IPS-18c (cell line): ENCODE data around the gene CD83.

Experiments used
- H3K4me3 ChIP-seq: 2 replicates; pipeline ENCODE4 v1.7.0; 2013; ENCODE audit warnings: low read depth, mild to moderate bottlenecking, low read length, moderate library complexity; ENCODE audit not compliant: insufficient read depth
- H3K9me3 ChIP-seq: one replicate; pipeline ENCODE4 v1.6.1; 2013; ENCODE audit warnings: mild to moderate bottlenecking, low read length, moderate library complexity; ENCODE audit not compliant: control insufficient read depth, insufficient read depth

CD83 gene

DNA sequence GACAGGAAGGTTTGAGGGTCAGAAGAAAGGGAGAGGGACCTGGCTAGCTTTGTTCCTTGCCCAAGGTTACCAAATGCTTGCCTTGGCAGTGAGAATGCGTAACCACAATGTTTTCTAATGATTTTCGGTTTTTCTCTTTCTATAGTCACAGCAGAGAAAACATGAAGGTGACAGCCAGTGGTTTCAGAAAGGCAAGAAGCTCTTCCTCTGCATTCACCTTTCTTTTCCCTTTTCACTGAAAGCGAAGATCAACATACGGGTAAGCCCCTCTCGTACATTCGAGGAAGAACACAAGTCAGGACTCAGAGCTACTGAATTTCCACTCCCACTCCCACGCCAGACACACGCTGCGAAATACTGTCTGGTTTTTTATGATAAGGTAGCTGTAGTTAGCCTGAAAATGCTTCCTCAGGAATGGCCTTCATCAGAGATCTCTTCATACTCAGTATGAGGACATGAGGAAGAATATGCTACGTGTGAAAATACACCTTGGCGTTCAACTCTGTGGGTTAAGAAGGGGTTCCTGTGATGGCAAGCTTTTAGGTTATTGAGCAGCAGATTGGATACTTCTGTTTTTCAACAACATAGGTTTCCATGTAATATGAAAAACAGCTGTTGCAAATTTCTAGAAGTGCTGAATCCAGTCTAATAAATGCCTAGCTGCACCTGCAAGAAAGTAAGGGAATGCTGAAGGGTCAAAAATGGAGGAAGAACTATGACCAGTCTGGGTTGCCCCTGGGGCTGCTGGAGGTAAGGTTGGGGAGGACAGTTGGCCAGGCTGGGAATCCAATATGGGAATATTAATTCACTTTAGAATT is 7.4 kb upstream of the CD83 start:
- Histone ChIP-seq H3K9me3 (peaks cover 7% of the 10 kb centered on the region), H3K4me3 (no peak overlapping the region)

DNA sequence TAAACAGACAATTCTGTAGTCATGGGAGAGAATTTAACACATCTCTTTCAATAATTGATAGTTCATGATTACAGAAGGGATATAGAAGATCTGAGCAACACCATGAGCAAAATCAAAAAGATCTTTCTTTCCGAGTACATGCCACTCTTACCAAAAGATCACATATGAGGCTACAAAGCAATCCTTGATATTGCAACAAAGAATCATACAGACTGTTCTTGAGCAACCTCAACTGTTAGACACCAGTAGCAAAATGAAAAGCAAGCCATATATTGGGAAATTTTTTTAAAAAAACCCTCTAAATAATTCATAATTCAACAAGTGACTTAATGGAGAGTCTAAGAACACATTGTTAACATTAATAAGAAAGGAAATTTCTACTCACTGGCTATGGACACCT is 3.6 kb upstream of the CD83 start:
- Histone ChIP-seq H3K4me3 (no peak overlapping the region), H3K9me3 (no peaks in the 10 kb centered on the region)

DNA sequence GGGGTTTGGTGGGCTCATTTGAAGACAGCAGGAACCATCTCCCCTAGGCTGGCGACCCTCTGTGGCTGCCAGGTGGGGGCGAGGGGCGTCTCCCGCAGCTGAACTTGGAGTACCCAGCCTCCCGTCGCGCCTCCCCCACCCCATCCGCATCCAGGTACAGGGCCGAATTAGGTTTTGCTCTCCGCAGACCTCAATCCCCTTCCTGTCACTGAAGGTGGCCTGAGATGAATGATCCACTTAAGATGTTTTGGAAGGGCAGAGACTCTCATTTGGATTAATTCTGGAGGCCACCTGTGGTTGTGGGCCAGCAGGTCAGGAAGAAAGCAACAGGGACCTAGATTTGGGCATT is 493 bp downstream of the CD83 start:
- H3K9me3 ChIP-seq = no peaks in the 10 kb centered on the region
- H3K4me3 ChIP-seq = peak overlapping the region; percentile 68

DNA sequence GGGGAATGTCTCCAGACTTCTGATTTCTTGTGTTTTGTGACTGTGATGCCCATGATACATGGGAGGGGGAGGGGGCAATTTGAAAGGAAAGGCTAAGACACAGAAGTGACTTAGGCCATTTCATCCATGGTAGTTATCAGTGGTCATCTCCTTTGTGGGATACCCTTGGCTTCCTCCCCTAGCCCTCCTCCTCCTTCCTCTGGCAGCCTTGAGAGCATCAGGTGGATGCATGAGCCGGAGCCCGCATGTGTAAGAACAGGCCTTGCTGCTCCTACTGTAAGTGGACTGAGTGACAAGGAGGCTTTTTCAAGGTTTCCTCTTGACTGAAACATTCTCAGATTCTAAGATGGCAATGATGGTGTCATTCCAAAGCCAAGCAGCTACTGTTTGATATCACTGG is 874 bp downstream of the CD83 start:
- peak overlapping the region; percentile 15; the same call in 1 of the 2 replicates for H3K4me3 ChIP-seq
- no peaks in the 10 kb centered on the region for H3K9me3 ChIP-seq

DNA sequence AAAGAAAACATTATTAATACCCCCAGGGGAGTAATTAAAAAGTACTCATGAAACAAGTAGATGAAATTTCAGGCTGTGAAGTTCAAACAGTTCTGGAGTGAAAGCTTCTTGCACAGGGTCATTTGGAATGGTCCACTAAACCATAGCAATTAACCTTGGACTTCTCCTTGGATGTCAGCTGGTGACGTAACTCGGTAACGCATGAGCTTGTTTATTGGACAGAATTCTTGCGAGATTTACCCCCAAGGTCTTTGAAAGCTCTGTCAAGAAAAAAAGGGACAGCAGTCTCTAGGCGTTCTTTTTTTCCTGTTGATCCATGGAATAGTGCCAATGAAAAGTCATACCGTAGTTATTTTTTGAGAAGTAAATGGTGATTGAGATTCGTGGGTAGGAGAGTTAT is 2.2 kb downstream of the CD83 start:
- no peak overlapping the region for H3K4me3 ChIP-seq
- H3K9me3 ChIP-seq = no peaks in the 10 kb centered on the region

DNA sequence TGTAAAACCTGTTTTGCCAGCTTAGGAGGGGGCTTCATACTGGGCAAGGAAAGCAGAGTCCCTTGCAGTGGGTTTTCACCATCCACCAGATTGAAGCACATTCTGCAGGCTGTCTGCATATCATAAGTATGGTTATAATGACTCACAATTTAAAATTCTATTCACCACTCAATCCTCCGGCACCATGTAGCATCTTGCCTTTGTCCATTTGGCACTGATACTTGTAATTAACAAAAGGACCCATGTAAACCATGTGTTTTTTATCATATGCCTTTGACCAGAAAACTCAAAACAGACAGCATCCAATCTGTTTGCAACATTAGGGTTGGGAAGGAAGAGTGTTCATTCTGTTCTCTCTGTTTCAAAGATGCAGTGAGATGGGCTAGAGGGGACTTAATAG is 3.0 kb downstream of the CD83 start:
- Histone ChIP-seq H3K9me3 (no peaks in the 10 kb centered on the region), H3K4me3 (no peak overlapping the region)

DNA sequence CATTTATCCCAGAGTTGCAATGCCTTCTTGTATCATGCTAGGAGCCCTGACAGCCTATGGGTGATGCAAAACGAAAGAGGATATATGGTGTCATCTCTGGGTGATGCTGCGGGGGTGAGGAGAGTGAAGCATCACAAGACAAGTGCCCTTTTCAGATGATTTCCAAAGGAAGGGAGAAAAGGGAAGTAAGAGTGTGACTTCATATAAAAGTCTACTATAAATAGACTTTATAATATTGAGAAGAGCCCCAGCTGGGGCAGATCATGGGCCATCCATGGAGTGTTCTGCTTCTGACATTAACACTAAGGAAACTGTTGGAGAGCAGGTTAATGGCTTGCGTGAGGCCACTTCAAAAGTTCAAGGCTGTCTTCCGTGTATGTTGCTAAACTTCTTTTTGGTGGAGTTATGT is 4.4 kb downstream of the CD83 start:
- no peaks in the 10 kb centered on the region for H3K9me3 ChIP-seq
- no peak overlapping the region for H3K4me3 ChIP-seq

DNA sequence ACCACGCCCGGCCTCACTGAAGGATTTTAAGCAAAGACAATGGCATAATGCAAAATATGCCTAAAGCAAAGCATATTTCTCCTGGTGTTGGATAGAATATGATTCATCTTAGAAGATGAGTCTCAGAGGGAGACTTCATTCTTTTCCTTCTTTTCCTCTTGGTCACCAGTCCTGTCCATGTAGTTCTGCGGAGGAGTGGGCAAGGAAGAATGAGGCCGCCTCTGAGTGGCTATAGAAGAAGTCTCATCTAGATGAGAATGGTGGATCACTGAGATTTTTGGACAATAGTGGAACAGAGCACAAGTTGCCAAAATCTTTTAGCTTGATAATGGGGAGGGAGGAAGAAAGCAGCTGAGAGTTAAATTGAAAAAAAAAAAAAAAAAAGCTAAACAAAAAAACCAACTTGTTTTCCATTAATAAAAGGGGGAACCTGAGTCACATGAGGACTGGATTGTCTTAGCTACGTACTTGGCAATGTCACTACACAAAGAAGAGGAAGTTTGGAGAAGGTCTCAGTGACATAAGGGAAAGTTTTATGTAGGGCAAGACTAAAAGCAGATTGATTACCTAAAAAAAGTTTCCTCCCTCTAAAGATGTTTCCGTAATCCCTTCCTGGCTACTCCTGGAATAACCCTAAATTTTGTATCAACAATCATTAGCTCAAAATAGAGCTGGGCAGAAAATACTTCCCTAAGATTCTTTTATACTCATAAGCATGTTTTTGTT is 6.0 kb downstream of the CD83 start:
- Histone ChIP-seq H3K4me3 (no peak overlapping the region), H3K9me3 (no peaks in the 10 kb centered on the region)

DNA sequence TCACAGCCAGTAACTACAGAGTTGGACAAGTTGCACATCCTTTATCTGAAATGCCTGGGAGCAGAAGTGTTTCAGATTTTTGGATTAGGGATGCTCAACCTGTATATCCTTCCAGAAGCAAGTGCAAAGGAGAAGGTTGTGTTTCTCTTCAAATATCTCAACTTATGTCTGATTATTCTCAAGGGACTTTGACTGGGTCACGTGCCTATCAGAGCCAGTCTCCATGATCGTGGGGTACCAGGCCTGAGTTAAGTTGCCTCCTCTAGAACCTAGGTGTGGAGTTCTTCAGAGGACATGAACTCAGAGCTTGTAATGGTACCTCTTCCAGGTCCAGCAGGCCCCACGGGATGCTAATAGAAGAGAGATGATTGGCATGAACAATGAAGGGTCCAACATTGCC is 7.8 kb downstream of the CD83 start:
- H3K9me3 ChIP-seq = no peaks in the 10 kb centered on the region
- no peak overlapping the region for H3K4me3 ChIP-seq

DNA sequence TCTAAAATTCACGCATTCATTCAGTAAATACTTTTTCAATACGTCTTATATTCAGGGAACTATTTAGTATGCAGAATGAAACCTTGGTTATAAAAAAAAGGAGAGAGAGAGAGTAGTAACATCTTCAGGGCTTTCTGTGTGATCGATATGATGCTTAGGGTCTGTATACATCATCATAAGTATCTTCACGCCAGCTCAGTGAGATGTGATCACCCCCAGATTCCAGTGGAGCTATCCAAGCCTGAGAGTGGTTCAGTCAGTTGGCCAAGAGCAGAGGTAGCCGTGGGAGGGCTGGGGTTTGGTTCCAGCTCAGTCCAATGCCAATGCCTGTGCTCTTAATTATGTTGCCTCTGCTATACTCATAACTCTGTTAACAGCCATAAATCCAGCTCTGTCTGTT is 8.6 kb downstream of the CD83 start:
- H3K4me3 ChIP-seq = no peak overlapping the region
- H3K9me3 ChIP-seq = no peaks in the 10 kb centered on the region

DNA sequence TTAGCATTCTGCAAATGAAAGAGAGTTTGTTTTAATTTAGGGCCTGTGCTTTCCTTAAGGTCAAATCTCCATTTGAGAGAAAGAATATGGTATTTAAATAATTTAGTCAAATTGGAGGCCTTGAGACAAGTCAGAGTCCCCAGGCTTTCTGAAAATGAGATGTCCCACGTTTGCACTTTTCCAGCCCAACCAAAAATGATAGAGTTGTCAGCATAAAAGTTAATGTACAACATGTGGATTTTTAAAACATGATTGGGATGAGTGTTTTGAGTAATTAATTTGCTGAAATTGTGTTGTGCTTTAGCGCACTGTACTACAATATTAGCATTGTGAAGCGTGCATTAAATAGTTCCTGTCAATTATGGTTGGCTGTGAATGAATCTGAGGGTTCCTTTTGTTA is 10.0 kb downstream of the CD83 start:
- H3K9me3 ChIP-seq = no peaks in the 10 kb centered on the region
- no peak overlapping the region for H3K4me3 ChIP-seq

DNA sequence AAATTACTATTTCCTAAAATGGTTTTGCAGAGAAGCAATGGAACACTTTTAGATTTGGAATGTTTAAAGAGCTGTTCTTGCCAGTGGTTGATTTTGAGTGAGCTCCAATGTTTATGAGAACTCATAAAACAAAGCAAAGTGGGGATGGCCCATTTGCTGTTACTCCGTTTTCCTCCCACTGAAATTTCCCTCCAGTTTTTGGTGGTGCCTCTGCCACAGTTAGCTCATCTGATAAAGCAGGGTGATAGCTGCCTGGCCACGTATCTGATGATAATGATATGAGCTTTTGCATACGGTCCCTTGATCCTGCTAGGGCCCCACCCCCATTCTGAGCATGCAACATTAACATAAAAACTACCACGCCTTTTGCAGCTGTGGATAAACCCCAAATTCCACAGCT is 10.4 kb downstream of the CD83 start:
- Histone ChIP-seq H3K4me3 (no peak overlapping the region), H3K9me3 (no peaks in the 10 kb centered on the region)

DNA sequence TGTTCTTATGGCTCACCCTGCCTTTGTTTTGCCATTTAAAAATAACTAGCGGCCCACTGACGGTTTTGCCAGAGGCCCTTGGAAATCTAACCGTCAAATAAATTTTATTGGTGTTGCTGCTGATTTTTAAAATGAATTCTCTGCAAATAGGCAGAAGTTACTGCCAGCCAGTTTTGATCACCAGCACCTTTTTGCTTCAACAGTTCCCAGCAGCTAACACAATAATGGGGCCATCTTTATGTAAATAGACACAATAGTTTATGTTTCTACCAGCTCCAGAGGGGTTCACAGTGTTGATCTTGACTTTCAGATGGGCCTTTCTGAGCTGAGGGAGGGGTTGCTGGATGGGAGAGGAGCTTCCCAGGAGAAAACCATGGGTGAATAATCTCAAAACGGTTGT is 11.2 kb downstream of the CD83 start:
- H3K4me3 ChIP-seq = no peak overlapping the region
- no peaks in the 10 kb centered on the region for H3K9me3 ChIP-seq

DNA sequence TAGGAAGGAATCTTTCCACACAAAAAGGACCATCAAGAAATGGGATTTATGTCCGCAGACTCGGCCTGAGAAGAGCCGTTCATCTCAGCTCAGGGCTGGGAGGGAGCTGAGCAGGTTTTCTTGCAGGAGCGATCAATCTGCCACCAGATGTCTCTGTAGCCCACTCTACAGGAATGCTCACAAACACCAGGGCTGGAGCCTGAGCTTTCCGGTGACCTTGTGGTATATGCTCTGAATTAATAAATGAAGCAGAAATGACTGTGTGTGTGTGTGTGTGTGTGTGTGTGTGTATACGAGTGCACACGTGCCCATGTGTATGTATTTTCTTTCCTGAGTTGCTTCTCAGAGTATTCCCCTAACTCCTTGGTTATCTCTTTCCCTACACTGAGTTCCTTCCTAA is 12.0 kb downstream of the CD83 start:
- no peaks in the 10 kb centered on the region for H3K9me3 ChIP-seq
- no peak overlapping the region for H3K4me3 ChIP-seq

DNA sequence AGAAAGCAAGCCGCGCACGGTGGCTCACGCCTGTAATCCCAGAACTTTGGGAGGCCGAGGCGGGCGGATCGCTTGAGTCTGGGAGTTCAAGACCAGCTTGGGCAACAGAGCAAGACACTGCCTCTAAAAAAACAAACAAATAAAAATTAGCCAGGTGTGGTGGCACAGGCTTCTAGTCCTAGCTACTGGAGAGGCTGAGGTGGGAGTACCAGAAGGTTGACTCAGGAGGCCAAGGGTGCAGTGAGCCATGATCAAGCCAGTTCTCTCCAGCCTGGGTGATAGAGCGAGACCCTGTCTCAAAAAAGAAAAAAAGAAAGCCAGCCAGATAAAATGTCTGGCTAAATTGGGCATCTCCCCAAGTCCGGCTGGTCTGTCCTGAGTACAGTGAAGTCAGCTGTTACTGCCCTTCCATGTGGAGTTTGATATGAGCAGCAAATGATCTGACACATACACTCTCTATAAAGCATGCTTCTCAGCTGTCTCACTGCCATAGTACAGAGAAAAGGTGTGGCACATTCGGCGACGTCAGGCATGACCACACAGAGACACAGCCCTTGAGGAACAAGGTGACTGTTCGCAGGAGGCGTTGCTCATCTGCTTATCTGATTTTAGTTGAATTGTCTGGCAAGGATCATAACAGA is 13.0 kb downstream of the CD83 start:
- Histone ChIP-seq H3K4me3 (no peak overlapping the region), H3K9me3 (no peaks in the 10 kb centered on the region)

DNA sequence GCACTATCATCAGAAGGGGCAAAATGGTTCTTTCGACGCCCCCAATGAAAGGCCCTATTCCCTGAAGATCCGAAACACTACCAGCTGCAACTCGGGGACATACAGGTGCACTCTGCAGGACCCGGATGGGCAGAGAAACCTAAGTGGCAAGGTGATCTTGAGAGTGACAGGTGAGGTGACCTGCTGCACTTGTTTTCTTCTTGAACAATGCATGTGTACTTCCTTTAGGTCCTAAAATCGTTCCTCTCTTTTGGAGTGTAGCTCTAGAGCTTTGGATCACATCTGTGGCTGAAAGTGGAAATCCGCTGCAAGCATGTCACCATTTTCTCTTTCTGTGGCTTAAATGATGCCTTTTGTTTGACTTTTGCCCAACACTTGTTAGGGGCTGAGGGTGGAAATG is 14.0 kb downstream of the CD83 start:
- Histone ChIP-seq H3K4me3 (no peak overlapping the region), H3K9me3 (no peaks in the 10 kb centered on the region)

DNA sequence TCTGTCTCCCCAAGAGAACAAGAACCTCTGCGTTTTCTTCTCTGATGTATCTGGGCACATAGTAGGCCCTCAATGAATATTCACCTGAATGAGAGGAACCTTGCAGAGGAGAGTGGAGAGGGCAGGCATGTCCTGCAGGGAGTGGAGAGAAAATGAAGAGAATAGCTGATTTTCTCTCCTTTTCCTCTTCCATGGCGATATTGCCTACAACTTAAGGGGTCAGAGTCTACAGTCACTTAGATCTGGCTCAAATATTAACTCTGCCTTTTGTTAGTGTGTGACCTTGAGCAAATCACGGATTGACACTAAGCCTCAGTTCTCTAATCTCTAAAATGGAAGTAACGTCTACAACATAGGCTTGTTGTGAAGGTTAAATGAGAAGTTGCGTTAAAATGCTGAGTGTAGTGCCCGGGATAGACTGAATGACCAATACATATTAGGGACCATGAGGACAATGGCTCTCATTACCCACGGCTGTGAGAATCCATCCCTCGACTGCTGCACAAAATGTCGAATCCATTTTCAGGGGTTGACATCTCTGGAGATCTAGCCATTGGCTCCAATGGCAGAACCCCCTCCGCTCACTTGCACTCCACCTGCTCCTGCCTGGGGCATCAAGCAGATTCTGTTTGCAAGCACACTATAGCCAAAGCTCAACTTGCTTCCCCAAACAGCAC is 14.8 kb downstream of the CD83 start:
- no peak overlapping the region for H3K4me3 ChIP-seq
- no peaks in the 10 kb centered on the region for H3K9me3 ChIP-seq

DNA sequence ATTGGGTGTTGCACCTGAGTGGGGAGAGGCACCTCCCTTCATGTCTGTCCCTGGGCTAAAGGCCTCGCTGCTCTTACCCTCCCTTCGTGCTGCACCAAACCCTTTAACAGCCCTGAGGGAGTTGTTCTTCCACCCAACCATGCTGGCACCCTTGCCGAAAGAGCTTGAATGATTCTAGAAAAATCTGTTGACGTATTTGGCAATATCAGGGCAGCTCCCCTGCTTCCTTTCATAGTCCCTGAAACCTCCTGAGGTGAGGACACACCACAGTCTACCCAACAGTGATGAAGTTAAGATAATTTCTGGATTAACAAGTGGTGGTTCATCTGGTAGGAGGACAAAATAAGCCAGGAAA is 15.3 kb downstream of the CD83 start:
- Histone ChIP-seq H3K9me3 (no peaks in the 10 kb centered on the region), H3K4me3 (no peak overlapping the region)
